Skin of body (tissue), 2 donors: ENCODE results near the gene SMOC1. TPM values are rescaled to one million over a fixed set of nuclear protein-coding genes. Genes with fewer than 3 reads are reported as not detected.

ENCODE experiments used
- DNase-seq: peaks from one replicate; lab custom pipeline; 2025; lab: John Stamatoyannopoulos, UW
- total RNA-seq: library from RNA; depleted of rRNA; stranded (reverse); fragments of >200 nt; gene quantifications from one replicate; pipeline ENCODE4 v1.2.3, GENCODE V29; 2014

The SMOC1 gene
- total RNA-seq, 1 donor from 2014 or later, result 5.9 TPM

DNA sequence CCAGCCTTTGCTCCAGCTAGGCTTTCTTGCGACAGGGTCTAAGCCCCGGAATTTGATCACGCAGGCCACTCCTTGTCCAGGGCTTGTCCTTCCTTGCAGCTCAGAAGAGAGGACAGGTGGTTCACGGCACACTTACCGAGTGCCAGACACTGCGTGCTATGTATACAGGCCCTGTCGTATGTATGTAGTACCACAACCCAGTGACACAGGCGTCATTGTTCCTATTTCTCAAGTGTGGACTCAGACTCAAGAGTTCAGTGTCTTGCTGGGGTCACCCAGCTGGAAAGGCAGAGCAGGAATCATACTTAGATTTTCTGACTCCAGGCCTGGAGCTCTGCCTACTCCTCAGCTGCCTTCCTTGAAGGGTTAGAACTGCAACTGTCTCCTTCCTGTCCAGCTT is 153.9 kb downstream of the SMOC1 start:
- DNase-seq, result no peak

DNA sequence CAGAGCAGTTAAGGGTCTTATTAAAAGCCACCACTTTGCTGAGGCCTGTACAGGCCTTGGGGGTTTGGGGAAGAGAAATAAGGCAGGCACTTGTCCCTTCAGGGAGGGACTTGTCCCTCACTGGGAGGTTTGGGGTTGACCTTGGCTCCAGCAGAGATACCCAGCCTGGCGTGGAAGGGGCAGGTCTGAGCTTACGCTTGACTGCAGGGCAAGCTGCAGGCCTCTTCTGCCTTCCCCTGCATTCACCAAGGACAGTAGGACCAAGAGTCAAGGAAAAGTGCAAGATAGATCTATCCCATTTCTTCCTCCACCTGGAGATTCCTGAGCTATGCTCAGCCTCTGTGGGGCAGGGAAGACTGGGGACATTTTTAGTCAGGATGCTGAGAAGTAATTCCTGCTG is 154.3 kb downstream of the SMOC1 start:
- no peak for DNase-seq

DNA sequence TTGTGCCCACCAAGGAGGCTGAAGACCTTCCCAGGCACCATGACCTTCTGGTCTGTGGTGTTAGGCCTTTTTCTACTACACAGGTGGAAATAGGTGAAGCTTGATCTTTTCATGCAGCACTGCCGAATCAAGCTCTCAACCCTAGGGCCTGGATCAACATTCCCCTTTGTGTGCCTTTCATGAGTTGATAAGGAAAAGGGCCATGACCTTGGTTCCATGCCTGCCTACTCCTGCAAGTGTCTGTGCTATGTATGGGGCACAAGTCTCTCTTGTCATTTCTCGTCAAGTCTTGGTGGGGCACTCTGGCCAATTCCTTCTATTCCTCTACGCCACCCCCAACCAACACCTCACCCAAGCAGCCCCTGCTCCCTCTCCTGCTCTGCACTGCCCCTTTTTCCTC is 155.0 kb downstream of the SMOC1 start:
- no peak for DNase-seq

DNA sequence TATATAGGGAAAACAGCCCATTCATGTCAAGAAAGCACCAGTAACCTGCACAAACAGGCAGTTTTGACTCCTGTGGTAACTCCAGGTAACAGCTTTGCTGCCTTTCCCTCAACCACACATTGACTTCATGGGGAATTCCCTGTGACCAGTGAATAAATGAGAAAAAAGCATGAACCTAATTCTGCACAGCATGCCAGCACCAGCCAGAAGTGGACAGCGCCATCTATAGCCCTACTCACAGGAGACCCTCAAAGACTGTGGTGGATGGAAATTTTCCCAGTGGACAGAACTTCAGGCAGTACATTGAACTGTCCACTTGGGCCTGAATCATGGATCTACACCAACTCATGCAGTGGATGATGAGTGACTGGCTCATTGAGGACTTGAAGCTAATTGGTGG is 157.4 kb downstream of the SMOC1 start:
- no peak for DNase-seq

DNA sequence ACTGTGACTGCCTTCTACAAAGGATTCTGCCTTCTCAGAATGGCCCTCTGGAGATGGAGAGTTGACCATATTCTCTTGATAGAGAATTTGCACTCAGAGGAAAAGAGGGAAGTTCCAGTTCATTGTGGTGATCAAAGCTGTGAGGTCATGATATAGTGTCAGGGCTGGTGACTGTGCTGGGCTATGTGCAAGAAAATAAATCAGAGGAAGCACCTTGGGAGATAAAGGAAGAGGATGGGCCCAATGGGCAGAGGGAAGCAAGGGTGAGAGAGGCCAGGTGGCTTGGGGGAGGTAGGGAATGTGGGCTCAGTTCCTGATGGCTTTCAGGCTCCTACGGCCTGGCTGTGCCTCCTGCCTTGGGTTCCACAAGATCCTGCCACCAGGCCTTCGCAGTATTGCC is 163.8 kb downstream of the SMOC1 start:
- DNase-seq, result no peak

DNA sequence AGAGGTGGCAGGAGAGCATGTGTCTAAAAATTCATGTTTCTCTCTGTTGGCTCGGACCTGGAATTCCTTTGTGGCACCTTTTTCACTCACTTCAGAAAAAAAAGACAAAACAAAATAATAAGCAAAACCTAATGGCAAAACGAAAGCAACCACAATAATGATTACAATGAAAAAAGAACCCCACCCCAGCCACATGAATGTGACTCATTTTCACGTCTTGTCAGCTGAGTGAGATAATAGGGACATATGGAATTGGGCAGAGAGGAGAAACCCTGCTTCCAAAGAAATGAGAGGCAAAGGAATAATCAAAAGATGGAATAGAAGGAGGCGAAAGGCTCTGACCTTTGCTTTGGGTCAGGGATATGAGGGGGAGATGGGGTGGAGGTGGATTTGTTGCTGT is 166.1 kb downstream of the SMOC1 start:
- no peak for DNase-seq

DNA sequence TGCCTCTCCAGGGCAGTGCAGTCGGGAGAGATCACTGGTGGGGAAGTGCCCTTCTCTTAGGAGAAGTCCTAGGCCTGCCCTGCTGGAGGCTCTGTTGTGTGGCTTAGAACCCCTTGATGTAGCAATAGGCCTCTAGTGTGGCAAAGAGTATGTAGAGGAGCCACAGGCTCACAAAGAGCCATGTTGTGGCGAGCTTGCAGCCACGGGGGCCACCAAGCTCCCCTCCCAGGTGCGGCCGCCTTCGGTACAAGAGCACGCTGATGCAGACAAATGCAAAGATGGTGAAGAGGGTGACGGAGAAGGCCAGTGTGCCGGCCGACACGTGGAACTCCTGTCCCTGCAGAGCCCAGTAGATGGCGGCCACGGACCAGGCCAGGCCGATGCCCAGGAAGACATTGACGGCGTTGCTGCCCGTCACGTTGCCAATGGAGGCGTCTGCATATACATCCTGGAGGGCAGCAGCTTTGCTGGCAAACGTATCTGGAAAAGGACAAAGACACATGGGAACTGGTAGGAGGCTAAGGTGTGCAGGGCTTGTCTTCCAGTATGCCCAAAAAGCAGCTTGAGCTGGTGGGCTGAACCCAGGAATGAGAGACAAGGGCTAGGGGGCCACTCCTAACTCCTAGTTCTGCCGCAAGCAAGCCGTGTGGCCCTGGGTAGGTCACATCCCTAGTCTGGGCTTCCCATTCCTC is 166.8 kb downstream of the SMOC1 start:
- no peak for DNase-seq

DNA sequence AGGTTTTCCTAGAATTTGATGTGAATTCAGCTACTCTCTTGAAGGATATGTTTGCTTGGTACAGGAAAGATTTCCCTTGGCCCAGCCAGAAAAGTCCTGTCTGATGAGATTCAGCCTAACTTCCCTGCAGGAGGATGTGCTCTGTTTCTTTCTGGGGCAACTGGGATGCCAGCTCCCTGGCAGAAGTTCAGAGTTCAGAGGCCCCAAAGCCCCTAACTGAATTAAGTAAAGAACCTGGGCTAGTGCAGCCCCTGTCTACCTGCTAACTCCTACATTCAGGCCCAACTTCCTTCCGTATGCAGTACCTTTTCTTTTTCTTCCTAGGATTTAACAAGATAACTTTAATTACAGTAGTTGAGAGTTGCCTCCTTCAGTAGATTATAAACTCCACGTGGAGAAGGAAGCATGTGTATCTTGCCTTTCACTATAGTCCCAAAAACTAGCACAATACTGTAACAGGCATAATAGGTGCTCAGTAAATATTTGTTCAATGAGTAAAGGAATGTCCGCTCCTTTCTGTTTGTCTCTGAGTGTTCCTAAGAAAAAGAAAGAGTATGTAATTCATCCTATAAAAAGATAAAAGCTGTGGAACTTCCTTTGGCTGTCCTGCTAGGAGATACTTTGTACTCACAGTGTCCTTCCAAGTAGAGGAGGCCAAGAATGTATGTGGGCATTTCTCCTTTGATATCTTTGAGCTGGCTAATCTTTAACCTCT is 168.5 kb downstream of the SMOC1 start:
- DNase-seq, result no peak

DNA sequence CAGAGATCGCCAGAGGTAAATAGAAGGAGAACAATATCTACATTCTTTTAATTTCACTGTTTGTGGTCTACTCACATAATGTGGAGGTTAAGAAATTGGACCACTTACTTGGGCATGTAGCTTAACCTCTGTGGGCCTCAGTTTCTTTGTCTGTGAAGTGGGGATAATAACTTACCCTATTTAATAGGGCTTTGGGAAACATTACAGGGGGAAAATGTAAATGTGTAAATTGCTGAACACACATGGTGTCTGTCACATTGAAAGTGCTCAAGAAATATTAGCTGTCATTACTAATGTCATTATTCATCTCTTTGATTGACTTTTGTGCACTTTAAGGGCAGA is 169.1 kb downstream of the SMOC1 start:
- no peak for DNase-seq

DNA sequence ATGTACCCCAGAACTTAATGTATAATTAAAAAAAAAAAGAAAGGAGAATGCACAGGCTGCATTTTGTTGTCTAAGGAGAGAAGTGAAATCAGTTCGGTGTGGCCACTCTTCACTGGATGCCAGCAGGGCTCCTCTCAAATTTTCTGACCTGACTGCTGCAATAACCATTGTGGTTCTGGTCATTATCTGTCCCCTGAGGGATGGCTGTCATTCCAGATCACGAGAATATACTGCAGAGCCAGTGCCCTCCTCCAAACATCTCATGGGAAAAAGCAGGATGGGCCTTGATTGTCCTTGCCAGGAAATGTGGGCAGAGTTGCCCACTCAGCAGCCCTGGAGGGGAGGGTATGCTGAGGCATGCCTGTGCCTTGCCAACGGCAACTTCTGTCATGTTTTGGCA is 170.4 kb downstream of the SMOC1 start:
- DNase-seq, result no peak

DNA sequence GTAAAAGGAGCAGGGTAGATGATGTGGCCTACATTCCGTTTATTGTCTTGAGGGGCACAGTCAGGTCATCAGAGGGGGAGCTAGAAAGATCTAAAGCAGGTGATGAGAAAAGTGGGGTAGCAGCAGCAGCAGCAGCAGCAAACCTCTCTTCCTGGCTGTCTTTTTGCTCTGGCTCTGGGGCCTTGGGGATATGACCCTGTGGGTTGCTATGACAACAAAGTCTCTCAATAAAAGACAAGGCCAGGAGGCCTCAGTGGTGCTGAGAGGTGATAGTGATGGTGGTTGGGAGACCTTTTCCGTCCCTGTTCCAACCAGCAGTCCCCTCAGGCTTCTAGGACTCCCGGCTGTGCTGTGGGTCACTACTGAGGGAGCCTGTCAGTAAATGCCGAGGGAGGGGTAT is 170.9 kb downstream of the SMOC1 start:
- DNase-seq, result no peak

DNA sequence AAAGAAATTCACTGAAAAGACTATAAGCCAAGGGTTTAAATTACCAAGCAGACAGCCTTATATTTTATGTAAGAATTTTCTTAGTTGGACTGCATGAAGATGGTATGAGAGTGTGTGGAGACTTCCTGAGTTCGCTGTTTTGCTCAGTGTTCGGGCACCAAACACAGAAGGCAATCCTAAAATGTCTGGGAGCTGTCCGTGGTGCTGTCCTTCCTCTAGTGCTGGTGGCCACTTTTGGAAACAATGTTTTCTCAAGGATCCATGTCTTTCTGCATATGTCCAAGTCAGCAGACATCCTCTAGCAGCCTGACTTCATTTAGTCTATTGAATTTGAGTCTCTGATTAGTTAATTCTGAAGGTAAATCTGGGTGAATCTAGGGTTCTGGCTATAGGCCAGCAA is 173.8 kb downstream of the SMOC1 start:
- DNase-seq, result no peak

DNA sequence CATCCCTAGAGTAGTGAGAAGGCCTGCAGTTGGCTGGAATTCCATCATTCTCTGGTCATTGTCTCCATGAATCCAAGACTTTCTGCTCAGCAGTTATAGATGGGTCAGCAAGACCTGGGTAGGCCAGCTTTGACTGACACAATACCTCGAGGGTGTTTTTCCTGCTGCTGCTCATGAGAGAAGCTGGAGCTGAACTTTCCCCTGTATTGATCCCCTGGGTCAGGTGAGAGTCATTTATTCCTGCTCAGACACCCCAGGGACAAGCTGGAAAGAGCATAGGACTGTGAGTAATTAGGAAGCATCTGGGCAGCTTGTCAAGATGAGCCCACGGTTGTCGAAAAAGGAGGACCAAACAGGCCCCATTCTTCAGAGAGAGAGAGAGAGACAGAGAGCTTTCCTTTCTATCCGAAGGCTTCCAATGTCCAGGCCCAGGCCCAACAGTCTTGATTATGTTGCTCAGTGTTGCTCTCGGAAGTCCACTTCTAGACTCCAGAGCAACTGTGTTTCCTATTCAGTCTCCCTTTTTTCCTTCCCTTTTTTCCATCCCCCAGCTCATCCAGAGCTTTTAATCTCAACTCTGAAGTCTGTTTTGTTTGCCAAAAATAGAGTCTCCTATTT is 178.4 kb downstream of the SMOC1 start:
- DNase-seq, result no peak

DNA sequence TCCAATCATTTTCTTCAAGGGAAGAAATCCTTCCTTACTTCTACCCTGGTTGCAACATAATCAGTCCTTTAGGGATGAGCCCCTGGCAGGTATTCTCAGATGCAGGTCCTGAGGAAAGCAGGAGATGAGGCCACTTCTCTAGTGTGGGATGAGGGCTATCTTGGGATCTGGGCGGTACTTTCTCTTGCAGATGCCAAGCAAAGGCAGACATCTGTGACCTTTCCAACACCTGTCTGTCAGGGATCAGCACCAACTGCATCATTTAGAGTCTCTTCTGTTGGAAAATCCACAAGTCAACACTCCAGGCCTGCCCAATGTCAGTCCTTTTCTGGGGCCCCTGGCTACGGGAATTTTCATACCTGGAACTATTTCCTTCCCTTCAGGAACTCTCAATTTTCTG is 180.3 kb downstream of the SMOC1 start:
- DNase-seq, result no peak

DNA sequence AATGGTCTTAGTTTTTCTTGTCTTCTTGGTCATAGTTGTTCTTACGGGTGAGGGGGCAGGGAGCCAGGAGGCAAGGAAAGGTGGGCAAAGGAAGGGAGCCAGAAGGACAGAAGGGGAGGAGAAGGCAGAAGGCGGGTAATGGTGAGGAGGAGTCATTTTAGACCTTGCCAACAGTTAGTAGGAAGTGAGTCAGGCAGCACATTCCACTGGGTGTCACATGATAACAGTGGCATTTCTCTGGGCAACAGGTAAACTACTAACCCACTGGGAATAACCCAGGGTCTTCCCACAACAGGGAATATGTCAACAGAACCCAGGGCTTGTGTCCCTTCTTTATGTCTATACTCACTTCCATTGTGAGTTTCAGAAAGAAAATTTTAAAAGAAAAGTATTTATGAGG is 181.9 kb downstream of the SMOC1 start:
- no peak for DNase-seq

DNA sequence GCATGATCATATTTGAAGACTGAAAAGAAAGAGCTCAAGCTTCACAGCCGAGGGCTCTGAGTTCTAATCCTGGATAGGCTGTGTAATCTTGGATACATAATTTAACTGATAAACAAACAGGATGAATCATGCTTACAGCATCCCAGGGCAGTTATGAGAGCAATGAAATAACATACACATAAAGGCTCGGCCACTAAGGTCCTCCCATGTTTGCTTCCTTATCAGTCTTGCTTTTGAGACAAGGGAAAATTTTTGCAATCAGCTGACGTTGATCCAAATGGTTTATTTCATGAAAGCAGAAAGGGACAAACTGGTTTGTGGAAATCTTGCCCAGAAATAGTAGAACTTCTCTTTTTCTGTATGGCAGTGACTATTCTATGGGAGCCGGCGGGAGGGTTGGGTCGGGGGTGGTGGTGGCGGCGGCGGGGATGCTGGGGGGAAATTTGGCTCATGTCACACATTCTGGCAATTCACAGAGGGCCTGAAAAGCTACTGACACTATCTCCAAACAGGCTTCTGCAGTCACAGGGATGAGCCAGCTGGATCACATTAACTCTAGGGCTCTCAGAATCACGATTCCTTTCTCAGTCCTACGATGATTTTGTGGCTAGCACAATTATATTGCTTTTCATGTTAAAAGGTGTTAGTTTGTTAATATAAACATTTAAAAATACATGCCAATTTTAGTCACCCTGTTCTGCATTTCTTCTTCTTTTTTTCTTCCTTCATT is 185.1 kb downstream of the SMOC1 start:
- DNase-seq, result no peak

DNA sequence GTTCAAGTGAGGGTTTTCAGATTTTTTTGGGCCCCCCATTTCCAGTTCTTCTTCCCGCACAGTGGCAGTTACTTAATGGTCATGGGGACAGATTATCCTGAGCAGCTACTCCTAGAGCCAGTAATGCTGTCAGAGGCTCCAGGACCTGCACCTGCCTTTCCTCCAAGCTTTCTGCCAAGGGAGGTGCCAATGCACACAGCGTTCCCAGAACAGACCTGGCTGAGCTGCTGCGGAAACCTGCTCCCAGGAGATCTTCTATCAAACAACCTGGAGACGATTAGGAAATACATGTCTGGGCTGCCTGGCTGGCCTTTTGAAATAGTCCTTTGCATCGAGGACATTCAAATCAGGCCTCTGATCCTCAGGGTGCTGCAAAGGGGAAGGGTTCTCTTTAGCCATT is 188.6 kb downstream of the SMOC1 start:
- no peak for DNase-seq

DNA sequence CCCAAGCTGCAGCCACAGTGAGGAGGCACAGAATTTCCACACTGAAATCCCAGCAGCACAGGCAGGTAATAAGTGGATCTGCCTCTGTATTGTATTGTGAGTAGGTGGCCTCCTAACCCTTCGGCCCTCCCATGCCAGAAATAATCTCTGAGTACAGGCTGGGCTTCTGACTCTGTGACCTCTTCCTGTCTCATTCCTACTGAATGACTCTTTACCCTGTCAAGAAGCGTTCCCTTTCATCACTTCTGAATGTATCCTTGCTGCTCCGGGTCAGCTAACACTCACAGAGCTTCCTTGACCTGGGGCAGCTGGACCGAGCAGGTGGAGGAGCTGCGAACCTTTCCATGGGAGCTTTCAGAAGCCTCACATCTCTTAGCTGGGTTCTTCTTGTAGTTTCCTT is 190.0 kb downstream of the SMOC1 start:
- no peak for DNase-seq

DNA sequence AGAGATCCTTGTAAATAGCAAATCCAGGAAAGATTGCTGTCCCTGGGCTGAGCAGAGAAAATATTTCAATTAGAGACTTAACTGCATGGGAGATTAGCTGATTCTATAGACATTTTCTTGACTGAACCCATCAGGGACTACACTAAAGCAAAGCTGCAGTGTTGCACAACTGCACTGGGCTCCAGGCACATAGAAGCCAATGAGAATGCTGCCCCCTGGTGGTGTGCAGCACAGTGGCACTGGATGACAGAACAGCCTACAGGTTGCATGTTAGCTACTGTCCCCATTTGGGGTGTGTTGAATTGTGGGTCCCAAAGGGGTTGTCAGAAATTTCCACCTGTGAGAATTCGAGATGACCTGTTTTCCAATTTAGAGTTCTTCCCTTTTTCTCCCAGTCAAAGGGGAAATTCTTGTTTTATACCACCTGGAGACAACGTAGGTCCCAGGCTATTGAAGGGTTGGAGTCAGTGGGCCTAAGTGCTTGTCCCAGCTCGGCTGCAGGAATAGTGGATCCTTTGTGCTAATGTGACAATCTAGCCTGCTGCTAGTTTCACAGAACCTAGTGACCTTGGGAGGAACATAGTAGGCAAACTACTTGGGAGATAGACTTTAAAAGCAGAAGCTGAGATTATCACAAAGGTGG is 194.8 kb downstream of the SMOC1 start:
- no peak for DNase-seq

DNA sequence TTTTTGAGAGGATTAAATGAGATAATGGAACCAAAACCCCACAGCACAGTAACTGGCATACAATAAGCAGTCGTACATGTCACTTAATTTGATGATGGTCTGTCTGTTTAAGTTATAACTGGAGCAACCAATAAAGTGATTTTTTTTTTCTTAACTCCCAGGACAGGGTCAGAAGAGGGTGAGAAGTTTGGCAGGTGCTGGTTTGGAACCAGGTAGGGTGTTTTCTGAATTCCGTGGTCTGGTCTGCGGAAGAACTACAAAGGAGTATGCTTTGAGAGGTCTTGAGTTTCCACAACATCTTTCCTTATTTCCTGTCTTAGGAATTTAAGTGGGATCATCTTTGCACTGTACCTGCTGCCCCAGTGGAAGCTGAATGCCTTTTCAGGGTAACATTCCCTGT is 197.8 kb downstream of the SMOC1 start:
- no peak for DNase-seq

DNA sequence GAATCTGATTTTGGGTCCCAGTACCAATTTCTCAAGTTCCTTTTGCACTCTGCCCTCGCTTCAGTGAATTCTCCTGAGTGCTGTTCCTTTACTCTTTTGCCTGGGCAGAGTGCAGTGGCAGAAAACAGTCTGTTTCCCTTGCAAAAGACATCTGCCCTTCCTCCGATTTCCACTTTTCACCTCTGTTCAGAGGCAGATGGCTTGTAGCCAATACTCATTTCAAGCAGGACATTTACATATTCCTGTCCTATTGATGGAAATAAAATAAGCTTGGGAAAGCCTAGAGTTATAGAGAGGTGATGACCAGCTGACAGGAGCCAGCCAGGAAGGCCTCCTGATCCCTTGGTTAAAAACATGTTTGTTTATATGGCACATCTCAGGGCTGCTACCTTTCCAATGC is 198.5 kb downstream of the SMOC1 start:
- no peak for DNase-seq

DNA sequence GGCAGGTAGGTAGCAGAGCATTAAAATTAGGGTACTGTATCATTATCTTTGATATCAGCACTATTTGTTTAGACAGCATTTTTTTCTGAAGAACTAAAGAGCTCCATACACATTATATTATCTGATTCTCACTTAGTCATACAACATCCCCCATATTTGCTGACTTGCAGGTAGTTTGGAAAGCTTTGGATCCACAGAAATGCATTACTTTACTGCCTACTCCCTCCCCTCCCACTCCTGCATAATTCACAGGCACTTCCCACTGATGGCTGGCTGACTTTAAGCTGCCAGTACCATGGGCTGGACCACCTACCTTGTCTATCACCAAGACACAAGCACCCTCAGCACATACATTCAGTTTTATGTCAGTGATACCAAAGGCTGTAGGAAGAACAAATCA is 199.1 kb downstream of the SMOC1 start:
- no peak for DNase-seq
